Measurements from ENCODE around the gene INSYN2B.

- TF ChIP-seq EZH2 (IDR thresholded peaks at IDR 0.05; ENCODE audit: borderline replicate concordance) (no peak), CTCF (IDR thresholded peaks at IDR 0.05; ENCODE audit: poor library complexity) (no peak), EZH2phosphoT487 (IDR thresholded peaks at IDR 0.05; ENCODE audit: low read depth, severe bottlenecking, unreplicated experiment) (no peak)
These were observed 19.3 kb upstream of the INSYN2B start for GRCh38 chr5:169999621-170000020.

Data from hepatocyte (in vitro differentiated cells).